ENCODE data around the gene MBOAT7.

The MBOAT7 gene

DNA sequence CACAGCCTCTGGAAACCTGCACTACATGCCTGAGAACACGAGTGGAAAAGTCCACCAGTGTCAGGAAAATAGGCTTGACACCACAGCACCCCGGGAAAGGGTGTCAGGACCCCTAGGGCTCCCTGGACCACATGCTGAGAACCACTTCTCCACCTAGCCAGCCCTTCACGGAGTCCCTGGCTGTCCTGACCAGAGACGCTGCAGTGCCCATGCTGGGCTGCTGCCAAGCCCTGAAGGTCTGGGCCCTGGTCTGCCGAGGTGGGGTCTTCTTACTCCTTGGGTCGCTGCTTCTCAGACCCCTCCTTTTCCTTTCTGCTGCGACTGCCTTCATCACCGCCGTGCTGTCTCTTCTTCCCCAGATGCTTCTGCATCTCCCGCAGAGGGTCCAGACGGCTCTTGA lies 32.9 kb downstream of the MBOAT7 start:
- Mint-ChIP-seq H3K4me3 (peak overlapping the region in 1 of 2 donors; percentile 11), H3K36me3 (peaks cover 23 to 33% of the 10 kb centered on the region in 2 donors), H3K27ac (peak overlapping the region; percentile 80), H3K27me3 (no peaks in the 10 kb centered on the region), H3K9me3 (no peaks in the 10 kb centered on the region), H3K4me1 (peaks cover 35 to 47% of the 10 kb centered on the region in 2 donors)
- DNase-seq: no peak
- no peak for ATAC-seq (replicated peaks)

DNA sequence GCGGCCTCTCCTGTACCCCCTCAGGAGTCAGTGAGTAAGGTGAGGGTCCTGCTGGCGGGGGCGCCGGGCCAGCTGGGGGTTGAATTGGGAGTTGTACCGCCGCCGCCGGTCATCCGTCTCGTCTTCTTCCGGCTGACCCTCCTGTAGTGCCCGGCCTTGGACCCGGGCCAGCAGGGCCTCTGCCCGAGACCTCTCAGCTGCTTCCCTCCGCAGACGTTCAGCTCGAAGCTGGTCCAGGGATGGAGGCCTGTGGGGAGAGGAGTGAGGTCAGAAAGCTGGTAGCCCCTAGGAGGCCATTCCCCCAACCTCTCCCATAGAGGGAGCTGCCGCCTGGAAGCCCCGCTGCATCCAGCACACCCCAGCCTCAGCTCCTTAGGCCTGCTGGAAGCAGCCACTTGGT lies 33.7 kb downstream of the MBOAT7 start:
- DNase-seq: no peak
- Mint-ChIP-seq H3K4me3 (no peak overlapping the region), H3K4me1 (peaks cover 31 to 41% of the 10 kb centered on the region in 2 donors), H3K9me3 (no peaks in the 10 kb centered on the region), H3K27ac (no peak overlapping the region), H3K36me3 (peaks cover 29 to 40% of the 10 kb centered on the region in 2 donors), H3K27me3 (no peaks in the 10 kb centered on the region)
- ATAC-seq (replicated peaks): no peak

DNA sequence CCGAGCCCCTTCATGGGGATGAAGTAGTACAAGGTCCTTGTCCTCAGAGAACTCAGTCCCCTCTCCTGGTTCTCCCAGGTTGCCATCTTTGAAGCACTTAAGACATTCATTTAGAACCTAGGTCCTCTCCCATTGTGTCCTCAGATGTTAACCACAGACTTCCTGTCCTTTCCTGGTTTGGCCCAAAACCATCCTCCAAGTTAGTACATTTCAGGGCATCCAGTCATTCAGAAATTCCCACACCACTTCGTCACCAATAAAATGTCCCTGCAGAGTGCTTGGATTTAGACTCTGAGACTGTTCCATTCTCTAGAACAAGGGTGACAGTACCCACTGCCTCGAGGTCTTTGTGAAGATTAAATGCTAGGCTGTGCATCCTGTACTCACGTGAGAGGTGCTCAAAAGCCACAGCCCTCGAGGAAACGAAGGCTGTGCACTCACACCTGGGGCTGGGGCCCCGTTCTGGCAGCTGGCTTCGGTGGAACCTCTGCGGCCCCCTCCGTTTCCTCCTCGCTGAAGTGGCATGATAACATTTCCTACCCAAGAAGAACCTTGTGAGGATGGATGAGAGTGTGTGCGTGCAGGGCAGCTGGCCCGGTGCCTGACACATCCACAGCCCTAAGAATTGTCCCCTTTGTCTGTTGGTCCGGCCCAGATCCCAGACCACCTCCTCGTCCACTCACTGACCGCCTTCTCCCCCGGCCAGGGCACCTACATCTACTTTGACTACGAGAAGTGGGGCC lies 34.6 kb downstream of the MBOAT7 start:
- DNase-seq (no peak), ATAC-seq (replicated peaks) (no peak)
- Mint-ChIP-seq H3K9me3 (no peaks in the 10 kb centered on the region), H3K27me3 (no peaks in the 10 kb centered on the region), H3K36me3 (peaks cover 34 to 47% of the 10 kb centered on the region in 2 donors), H3K4me3 (no peak overlapping the region), H3K27ac (no peak overlapping the region), H3K4me1 (peaks cover 25 to 38% of the 10 kb centered on the region in 2 donors)

DNA sequence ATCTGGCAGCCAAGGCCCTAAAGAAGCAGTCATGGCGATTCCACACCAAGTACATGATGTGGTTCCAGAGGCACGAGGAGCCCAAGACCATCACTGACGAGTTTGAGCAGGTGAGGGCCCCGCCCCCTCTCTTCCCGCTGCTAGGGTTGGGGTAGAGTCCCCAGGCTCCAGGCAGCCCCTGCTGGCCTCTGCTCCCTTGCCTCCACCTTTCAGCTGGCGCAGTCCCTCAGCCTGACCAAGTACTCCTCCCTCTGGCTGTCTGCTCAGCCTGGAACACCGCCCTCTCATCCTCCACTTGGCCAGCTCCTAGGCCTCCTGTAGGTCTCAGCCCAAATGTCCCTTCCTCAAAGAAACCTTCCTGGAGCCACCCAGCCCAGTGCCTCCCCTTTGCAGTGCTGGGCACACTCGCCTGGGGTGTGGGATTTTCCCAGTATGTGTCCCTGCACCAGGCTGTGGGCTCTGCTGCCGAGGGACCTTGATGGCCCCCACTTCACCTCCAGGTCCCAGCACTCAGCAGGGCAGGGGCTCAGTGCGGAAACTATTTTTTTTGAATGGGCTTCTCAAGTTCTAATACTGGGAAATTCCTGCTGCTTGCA lies 35.6 kb downstream of the MBOAT7 start:
- Mint-ChIP-seq H3K4me3 (no peak overlapping the region), H3K27ac (peak overlapping the region; percentile 16), H3K27me3 (no peaks in the 10 kb centered on the region), H3K9me3 (no peaks in the 10 kb centered on the region), H3K36me3 (peaks cover 40 to 54% of the 10 kb centered on the region in 2 donors), H3K4me1 (peaks cover 25 to 42% of the 10 kb centered on the region in 2 donors)
- ATAC-seq (replicated peaks) (no peak), DNase-seq (no peak)

GRCh38 chr19:54152878-54153524 lies 36.4 kb downstream of the MBOAT7 start:
- ATAC-seq (replicated peaks) (no peak), DNase-seq (no peak)
- Mint-ChIP-seq H3K4me3 (peak overlapping the region in 1 of 2 donors; percentile 3), H3K27ac (peak overlapping the region; percentile 49), H3K27me3 (no peaks in the 10 kb centered on the region), H3K36me3 (peaks cover 42 to 53% of the 10 kb centered on the region in 2 donors), H3K9me3 (no peaks in the 10 kb centered on the region), H3K4me1 (peaks cover 17 to 35% of the 10 kb centered on the region in 2 donors)

DNA sequence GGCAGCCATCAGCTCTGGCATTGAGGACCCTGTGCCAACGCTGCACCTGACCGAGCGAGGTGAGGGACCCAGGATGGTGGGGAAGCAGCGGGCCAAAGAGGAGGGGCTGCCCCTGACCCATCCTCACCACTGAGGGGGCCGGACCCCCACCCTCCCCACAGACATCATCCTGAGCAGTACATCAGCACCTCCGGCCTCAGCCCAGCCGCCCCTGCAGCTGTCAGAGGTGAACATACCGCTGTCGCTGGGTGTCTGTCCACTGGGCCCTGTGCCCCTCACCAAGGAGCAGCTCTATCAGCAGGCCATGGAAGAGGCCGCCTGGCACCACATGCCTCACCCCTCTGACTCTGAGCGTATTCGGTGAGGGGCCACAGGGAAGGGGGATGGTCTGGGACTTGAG lies 37.1 kb downstream of the MBOAT7 start:
- H3K9me3 Mint-ChIP-seq: no peaks in the 10 kb centered on the region
- no peaks in the 10 kb centered on the region for H3K27me3 Mint-ChIP-seq
- H3K4me3 Mint-ChIP-seq: no peak overlapping the region
- no peak for ATAC-seq (replicated peaks)
- no peak overlapping the region for H3K27ac Mint-ChIP-seq
- peaks cover 17 to 31% of the 10 kb centered on the region in 2 donors for H3K4me1 Mint-ChIP-seq
- no peak for DNase-seq
- H3K36me3 Mint-ChIP-seq: peaks cover 42 to 55% of the 10 kb centered on the region in 2 donors

DNA sequence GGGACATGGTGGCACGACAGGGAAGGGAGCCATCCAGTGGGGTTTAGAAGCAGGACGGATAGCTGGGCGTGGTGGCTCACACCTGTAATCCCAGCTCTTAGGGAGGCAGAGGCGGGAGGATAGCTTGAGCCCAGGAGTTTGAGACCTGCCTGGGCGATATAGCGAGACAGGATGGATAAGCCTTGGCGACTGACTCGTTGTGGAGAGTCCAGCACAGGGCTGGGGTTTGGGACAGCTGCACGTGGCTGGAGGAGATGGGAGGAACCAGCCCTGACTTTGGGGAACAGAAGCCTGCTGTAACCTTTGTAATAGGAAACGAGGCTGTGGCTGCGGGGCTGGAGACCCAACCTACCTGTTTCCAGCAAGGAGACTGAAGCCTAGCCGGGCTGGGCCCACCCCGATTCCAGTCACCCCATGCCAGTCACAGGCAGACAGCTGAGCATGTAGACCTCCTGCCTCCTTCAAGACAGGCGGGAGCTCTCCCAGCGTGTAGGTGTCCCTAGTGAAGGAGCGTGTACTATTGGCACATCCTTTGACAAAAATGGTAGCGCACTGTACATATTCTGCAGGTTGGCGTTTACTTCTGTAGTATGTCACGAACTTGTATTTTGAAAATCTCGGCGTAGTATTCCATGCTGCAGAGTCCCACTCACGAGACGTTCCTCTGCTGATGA lies 37.9 kb downstream of the MBOAT7 start:
- no peaks in the 10 kb centered on the region for H3K9me3 Mint-ChIP-seq
- H3K4me1 Mint-ChIP-seq: peaks cover 12 to 30% of the 10 kb centered on the region in 2 donors
- no peak for DNase-seq
- H3K36me3 Mint-ChIP-seq: peaks cover 45 to 53% of the 10 kb centered on the region in 2 donors
- peak overlapping the region; percentile 68 for H3K27ac Mint-ChIP-seq
- ATAC-seq (replicated peaks): no peak
- H3K4me3 Mint-ChIP-seq: no peak overlapping the region
- H3K27me3 Mint-ChIP-seq: no peaks in the 10 kb centered on the region

GRCh38 chr19:54149021-54149812 lies 40.2 kb downstream of the MBOAT7 start:
- Mint-ChIP-seq H3K36me3 (peaks cover 57 to 61% of the 10 kb centered on the region in 2 donors), H3K9me3 (no peaks in the 10 kb centered on the region), H3K27ac (no peak overlapping the region), H3K4me1 (peaks cover 8 to 24% of the 10 kb centered on the region in 2 donors), H3K4me3 (no peak overlapping the region), H3K27me3 (no peaks in the 10 kb centered on the region)
- ATAC-seq (replicated peaks) (no peak), DNase-seq (no peak)

- no peaks in the 10 kb centered on the region for H3K27me3 Mint-ChIP-seq
- no peak overlapping the region for H3K4me3 Mint-ChIP-seq
- no peaks in the 10 kb centered on the region for H3K9me3 Mint-ChIP-seq
- DNase-seq: no peak
- peaks cover 59 to 62% of the 10 kb centered on the region in 2 donors for H3K36me3 Mint-ChIP-seq
- H3K4me1 Mint-ChIP-seq: peaks cover 2 to 25% of the 10 kb centered on the region in 2 donors
- no peak for ATAC-seq (replicated peaks)
- no peak overlapping the region for H3K27ac Mint-ChIP-seq
These were observed 41.2 kb downstream of the MBOAT7 start for GRCh38 chr19:54148158-54148557.

GRCh38 chr19:54147676-54148075 lies 41.7 kb downstream of the MBOAT7 start:
- DNase-seq (no peak), ATAC-seq (replicated peaks) (no peak)
- H3K27me3 Mint-ChIP-seq: no peaks in the 10 kb centered on the region
- H3K27ac Mint-ChIP-seq: no peak overlapping the region
- H3K9me3 Mint-ChIP-seq: no peaks in the 10 kb centered on the region
- H3K4me3 Mint-ChIP-seq: no peak overlapping the region
- H3K4me1 Mint-ChIP-seq: peaks cover 0 to 23% of the 10 kb centered on the region in 2 donors
- H3K36me3 Mint-ChIP-seq: peaks cover 60 to 66% of the 10 kb centered on the region in 2 donors

DNA sequence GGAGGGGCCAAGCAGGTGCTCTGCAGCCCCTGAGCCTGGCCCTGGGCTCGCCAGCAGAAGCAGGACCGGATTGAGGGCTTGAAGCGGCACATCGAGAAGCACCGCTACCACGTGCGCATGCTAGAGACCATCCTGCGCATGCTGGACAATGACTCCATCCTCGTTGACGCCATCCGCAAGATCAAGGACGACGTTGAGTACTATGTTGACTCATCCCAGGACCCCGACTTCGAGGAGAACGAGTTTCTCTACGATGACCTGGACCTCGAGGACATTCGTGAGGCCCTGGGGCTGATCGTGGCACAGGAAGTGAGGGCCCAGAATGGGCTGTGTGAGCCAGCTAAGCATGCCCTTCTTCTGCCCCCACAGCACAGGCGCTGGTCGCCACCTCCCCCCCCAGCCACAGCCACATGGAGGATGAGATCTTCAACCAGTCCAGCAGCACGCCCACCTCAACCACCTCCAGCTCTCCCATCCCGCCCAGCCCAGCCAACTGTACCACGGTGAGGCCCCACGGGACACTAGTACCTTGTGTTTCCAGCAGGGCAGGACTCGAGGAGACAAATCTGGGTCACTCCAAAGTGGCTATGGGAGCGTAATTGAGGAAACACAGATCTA lies 43.7 kb downstream of the MBOAT7 start:
- Mint-ChIP-seq H3K27me3 (no peaks in the 10 kb centered on the region), H3K4me1 (peaks cover 12 to 41% of the 10 kb centered on the region in 2 donors), H3K27ac (no peak overlapping the region), H3K9me3 (no peaks in the 10 kb centered on the region), H3K4me3 (no peak overlapping the region), H3K36me3 (peaks cover 62 to 68% of the 10 kb centered on the region in 2 donors)
- no peak for DNase-seq
- ATAC-seq (replicated peaks): no peak

GRCh38 chr19:54142166-54142780 lies 47.1 kb downstream of the MBOAT7 start:
- no peaks in the 10 kb centered on the region for H3K9me3 Mint-ChIP-seq
- H3K27me3 Mint-ChIP-seq: no peaks in the 10 kb centered on the region
- ATAC-seq (replicated peaks): no peak
- DNase-seq: no peak
- H3K4me1 Mint-ChIP-seq: peaks cover 26 to 56% of the 10 kb centered on the region in 2 donors
- no peak overlapping the region for H3K4me3 Mint-ChIP-seq
- H3K36me3 Mint-ChIP-seq: peaks cover 60 to 62% of the 10 kb centered on the region in 2 donors
- peak overlapping the region; percentile 54 for H3K27ac Mint-ChIP-seq

DNA sequence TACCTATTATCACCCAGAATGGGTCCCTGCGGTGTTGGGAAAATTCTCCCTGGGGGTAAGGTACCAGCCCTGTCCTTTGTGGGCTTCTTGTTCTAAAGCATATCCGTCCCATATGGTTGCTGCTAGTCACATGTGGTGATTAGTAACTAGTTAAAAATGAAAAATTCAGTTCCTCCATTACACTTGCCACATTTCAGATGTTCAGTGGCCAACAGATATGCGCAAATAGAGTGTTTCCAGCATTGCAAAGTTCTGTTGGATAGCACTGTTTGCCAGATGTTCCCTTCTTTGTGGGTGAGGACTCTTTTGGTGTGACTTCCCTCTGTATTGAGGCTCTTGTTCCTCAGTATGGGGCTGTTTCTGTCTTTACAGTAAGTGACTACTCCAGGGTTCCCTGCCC lies 48.0 kb downstream of the MBOAT7 start:
- Mint-ChIP-seq H3K9me3 (no peaks in the 10 kb centered on the region), H3K27ac (no peak overlapping the region), H3K36me3 (peaks cover 51 to 56% of the 10 kb centered on the region in 2 donors), H3K4me1 (peaks cover 30 to 58% of the 10 kb centered on the region in 2 donors), H3K27me3 (no peaks in the 10 kb centered on the region), H3K4me3 (no peak overlapping the region)
- DNase-seq (no peak), ATAC-seq (replicated peaks) (no peak)
